HepG2 (cell line): ENCODE results near the gene PXMP4. TPM values are rescaled to one million over a fixed set of nuclear protein-coding genes. Genes with fewer than 3 reads are reported as not detected.

ENCODE experiments used
- ARHGAP35 ChIP-seq: sonication (generic); formaldehyde crosslinking; IDR thresholded peaks from 2 replicates; pipeline ENCODE4 v1.9.0; 2022; ENCODE audit warnings: mild to moderate bottlenecking, inconsistent platforms, moderate library complexity, missing genetic modification reagents, borderline replicate concordance
- ATF7 ChIP-seq, 2 experiments: fragments of 450-650 bp in 1 of 2; sonication (generic) in 1 of 2; formaldehyde crosslinking in 1 of 2; IDR thresholded peaks; 2 replicates each; pipeline versions ENCODE4 v1.4.0 to v1.6.1; 2016 to 2020; ENCODE audit warnings: antibody characterized with exemption in 1 of 2, mild to moderate bottlenecking in 1 of 2, missing genetic modification reagents in 1 of 2
- CENPX ChIP-seq: sonication (generic); formaldehyde crosslinking; IDR thresholded peaks from 2 replicates; pipeline ENCODE4 v1.9.0; 2021; ENCODE audit warnings: mild to moderate bottlenecking, missing genetic modification reagents, moderate library complexity
- DNMT1 ChIP-seq: sonication (generic); formaldehyde crosslinking; IDR thresholded peaks from 2 replicates; pipeline ENCODE4 v1.5.1; 2020; ENCODE audit warnings: mild to moderate bottlenecking, missing genetic modification reagents
- FLYWCH1 ChIP-seq: sonication (generic); formaldehyde crosslinking; IDR thresholded peaks from 2 replicates; pipeline ENCODE4 v1.8.1; 2023; ENCODE audit warnings: mild to moderate bottlenecking, missing genetic modification reagents
- HMGA1 ChIP-seq: sonication (generic); formaldehyde crosslinking; conservative IDR thresholded peaks from 2 replicates; pipeline ENCODE4 v1.4.0; 2020; ENCODE audit warnings: missing genetic modification reagents
- IKZF1 ChIP-seq: fragments of 450-650 bp; IDR thresholded peaks from 2 replicates; pipeline ENCODE4 v1.7.1; 2016
- IKZF4 ChIP-seq: sonication (generic); formaldehyde crosslinking; IDR thresholded peaks from 2 replicates; pipeline ENCODE4 v1.5.1; 2020; ENCODE audit warnings: borderline replicate concordance, mild to moderate bottlenecking, low read depth, missing genetic modification reagents; ENCODE audit errors: not compliant biosample characterization
- ISX ChIP-seq: sonication (generic); formaldehyde crosslinking; conservative IDR thresholded peaks from 2 replicates; pipeline ENCODE4 v1.5.0; 2020; ENCODE audit warnings: missing genetic modification reagents
- KDM5A ChIP-seq: fragments of 200-600 bp; sonication (generic); IDR thresholded peaks from 2 replicates; pipeline ENCODE4 v1.7.0; 2018; ENCODE audit warnings: antibody characterized with exemption, mild to moderate bottlenecking, low read length, borderline replicate concordance
- NFE2L2 ChIP-seq: fragments of 150-350 bp; IDR thresholded peaks from 2 replicates; pipeline ENCODE4 v1.6.1; 2014; ENCODE audit warnings: low read length
- NFIC ChIP-seq: IDR thresholded peaks from 2 replicates; pipeline ENCODE4 v1.6.1; 2012; ENCODE audit warnings: mild to moderate bottlenecking, low read length, inconsistent platforms
- RARA ChIP-seq: IDR thresholded peaks from 2 replicates; pipeline ENCODE4 v1.6.1; 2016; ENCODE audit warnings: missing genetic modification reagents, missing compliant biosample characterization
- SNAI1 ChIP-seq: sonication (generic); formaldehyde crosslinking; IDR thresholded peaks from 2 replicates; pipeline ENCODE4 v1.5.0; 2020; ENCODE audit warnings: mild to moderate bottlenecking, missing genetic modification reagents, borderline replicate concordance
- SP4 ChIP-seq: sonication (generic); formaldehyde crosslinking; IDR thresholded peaks from 2 replicates; pipeline ENCODE4 v1.8.1; 2023; ENCODE audit warnings: mild to moderate bottlenecking, missing genetic modification reagents
- XBP1 ChIP-seq: sonication (generic); formaldehyde crosslinking; IDR thresholded peaks from 2 replicates; pipeline ENCODE4 v1.5.0; 2020; ENCODE audit warnings: missing genetic modification reagents
- ZBTB3 ChIP-seq: sonication (generic); formaldehyde crosslinking; IDR thresholded peaks from 2 replicates; pipeline ENCODE4 v1.4.0; 2020; ENCODE audit warnings: low read depth, mild to moderate bottlenecking, moderate library complexity, missing genetic modification reagents, borderline replicate concordance
- ZNF335 ChIP-seq: sonication (generic); formaldehyde crosslinking; IDR thresholded peaks from 2 replicates; pipeline ENCODE4 v1.4.0; 2020; ENCODE audit warnings: missing genetic modification reagents
- ZNF460 ChIP-seq: sonication (generic); formaldehyde crosslinking; IDR thresholded peaks from 2 replicates; pipeline ENCODE4 v1.5.1; 2020; ENCODE audit warnings: missing genetic modification reagents, mild to moderate bottlenecking, borderline replicate concordance
- ZNF550 ChIP-seq: sonication (generic); formaldehyde crosslinking; IDR thresholded peaks from 2 replicates; pipeline ENCODE4 v1.4.0; 2020; ENCODE audit warnings: mild to moderate bottlenecking, missing genetic modification reagents, borderline replicate concordance
- ZNF563 ChIP-seq: sonication (generic); formaldehyde crosslinking; IDR thresholded peaks from 2 replicates; pipeline ENCODE4 v1.8.0; 2022; ENCODE audit warnings: mild to moderate bottlenecking, moderate library complexity, missing genetic modification reagents
- ZNF589 ChIP-seq: sonication (generic); formaldehyde crosslinking; conservative IDR thresholded peaks from 2 replicates; pipeline ENCODE4 v1.8.0; 2022; ENCODE audit warnings: mild to moderate bottlenecking, moderate library complexity, missing genetic modification reagents
- ZNF674 ChIP-seq: sonication (generic); formaldehyde crosslinking; IDR thresholded peaks from 2 replicates; pipeline ENCODE4 v1.5.0; 2020; ENCODE audit warnings: low read depth, mild to moderate bottlenecking, missing genetic modification reagents
- polyA plus RNA-seq, 8 experiments: library from polyadenylated mRNA; depleted of rRNA in 3 of 8; stranded (reverse) in 7 of 8; unstranded in 1 of 8; fragments of >200 nt; fragmentation: Illumina TruSeq in 4 of 8; extraction: Trizol in 4 of 8; gene quantifications; 2 replicates each; pipeline versions ENCODE4 v1.2.1 to v1.2.3, GENCODE V29; 2011 to 2016; ENCODE audit warnings: low read depth in 4 of 8, missing spikeins in 1 of 8, mixed read lengths in 1 of 8; ENCODE audit not compliant: insufficient read depth in 1 of 8
- total RNA-seq, 5 experiments: library from RNA; depleted of rRNA; stranded (reverse); fragments of >200 nt; fragmentation: Illumina TruSeq; extraction: Trizol; gene quantifications; 2 replicates each; pipeline ENCODE4 v1.2.3, GENCODE V29; 2016; ENCODE audit warnings: low read depth in 1 of 5
- TF ChIP-seq, protein P1 (sequence below): sonication (generic); formaldehyde crosslinking; IDR thresholded peaks from 2 replicates; pipeline ENCODE4 v1.5.0; 2020; ENCODE audit warnings: mild to moderate bottlenecking, missing genetic modification reagents
- TF ChIP-seq, protein P2 (sequence below): sonication (generic); formaldehyde crosslinking; IDR thresholded peaks from 2 replicates; pipeline ENCODE4 v1.4.0; 2020; ENCODE audit warnings: mild to moderate bottlenecking, low read depth, missing genetic modification reagents
- TF ChIP-seq, protein P3 (sequence below): sonication (generic); formaldehyde crosslinking; IDR thresholded peaks from 2 replicates; pipeline ENCODE4 v1.8.1; 2023; ENCODE audit warnings: mild to moderate bottlenecking, missing genetic modification reagents

PXMP4 gene
- total and polyA plus RNA-seq, 2 of the 13 experiments (the other 11 are each of a cell fraction or from before 2014, with no cell fraction given), result not detected

DNA sequence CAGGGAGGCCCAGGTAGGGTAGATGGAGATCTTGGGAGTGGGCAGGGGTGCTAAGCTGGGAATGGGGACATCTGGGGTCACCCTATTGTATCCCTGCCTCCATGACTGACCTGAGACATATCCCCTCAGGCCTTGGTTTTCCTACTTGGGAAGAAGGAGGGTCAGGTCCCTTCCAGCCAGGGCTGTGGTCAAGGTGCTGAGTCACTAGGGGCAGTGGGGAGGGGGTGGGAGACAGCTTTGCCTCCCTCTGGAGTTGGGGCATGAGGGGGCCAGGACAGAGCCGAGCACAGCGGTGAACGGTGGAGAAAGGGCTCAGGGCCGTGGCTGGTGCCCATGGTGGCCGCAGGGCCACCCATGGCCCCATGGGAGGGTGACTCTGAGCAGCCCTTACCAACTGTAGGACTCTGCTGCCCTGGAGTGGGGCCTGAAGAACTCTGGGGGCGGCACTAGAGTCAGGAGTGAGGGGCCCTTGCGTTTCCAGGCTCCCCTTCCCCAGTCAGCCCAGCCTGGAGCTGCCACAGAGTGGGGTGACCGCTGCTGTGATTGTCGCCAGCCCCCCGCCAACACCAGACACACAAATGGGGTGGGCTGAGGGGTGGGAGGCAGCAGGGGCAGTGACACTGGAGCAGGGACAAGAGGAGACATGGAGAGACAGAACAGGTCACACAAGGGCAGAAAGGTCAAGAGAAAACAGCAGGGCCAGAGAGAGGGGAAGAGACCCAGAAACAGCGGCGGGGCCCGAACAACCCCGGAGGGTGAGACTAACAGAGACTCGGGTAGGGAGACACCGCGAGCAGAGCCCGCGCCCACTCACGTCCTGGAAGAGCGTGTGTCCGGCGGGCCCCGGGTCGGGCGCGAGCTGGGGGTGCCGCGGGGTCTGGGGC is 46.5 kb downstream of the PXMP4 start (continued):
- TF ChIP-seq CENPX (no peak), ISX (CRISPR knock-in tag) (no peak), SNAI1 (CRISPR knock-in tag) (no peak; the same call in 1 of the 2 replicates), ZNF674 (CRISPR knock-in tag) (no peak), NFE2L2 (no peak), ZBTB3 (CRISPR knock-in tag) (no peak), ZNF589 (CRISPR knock-in tag) (no peak), RARA (CRISPR knock-in tag) (no peak), ZNF335 (CRISPR knock-in tag) (0 out of 2 replicates have a peak, but pooled peaks have one; percentile 23), ZNF460 (CRISPR knock-in tag) (no peak), ZNF550 (CRISPR knock-in tag) (no peak), SP4 (no peak), IKZF4 (CRISPR knock-in tag) (no peak), HMGA1 (CRISPR knock-in tag) (no peak), XBP1 (no peak), FLYWCH1 (CRISPR knock-in tag) (no peak), IKZF1 (no peak), KDM5A (peak; percentile 41; the same call in 1 of the 2 replicates), ATF7 (IDR thresholded peaks at IDR 0.05) (no peak), ATF7 (CRISPR knock-in tag; IDR thresholded peaks at IDR 0.05) (no peak), DNMT1 (CRISPR knock-in tag) (no peak; the same call in 1 of the 2 replicates), NFIC (no peak), ARHGAP35 (CRISPR knock-in tag) (0 out of 2 replicates have a peak, but pooled peaks have one; percentile 43), ZNF563 (CRISPR knock-in tag) (peak; percentile 70)
- TF ChIP-seq, protein P1, sequence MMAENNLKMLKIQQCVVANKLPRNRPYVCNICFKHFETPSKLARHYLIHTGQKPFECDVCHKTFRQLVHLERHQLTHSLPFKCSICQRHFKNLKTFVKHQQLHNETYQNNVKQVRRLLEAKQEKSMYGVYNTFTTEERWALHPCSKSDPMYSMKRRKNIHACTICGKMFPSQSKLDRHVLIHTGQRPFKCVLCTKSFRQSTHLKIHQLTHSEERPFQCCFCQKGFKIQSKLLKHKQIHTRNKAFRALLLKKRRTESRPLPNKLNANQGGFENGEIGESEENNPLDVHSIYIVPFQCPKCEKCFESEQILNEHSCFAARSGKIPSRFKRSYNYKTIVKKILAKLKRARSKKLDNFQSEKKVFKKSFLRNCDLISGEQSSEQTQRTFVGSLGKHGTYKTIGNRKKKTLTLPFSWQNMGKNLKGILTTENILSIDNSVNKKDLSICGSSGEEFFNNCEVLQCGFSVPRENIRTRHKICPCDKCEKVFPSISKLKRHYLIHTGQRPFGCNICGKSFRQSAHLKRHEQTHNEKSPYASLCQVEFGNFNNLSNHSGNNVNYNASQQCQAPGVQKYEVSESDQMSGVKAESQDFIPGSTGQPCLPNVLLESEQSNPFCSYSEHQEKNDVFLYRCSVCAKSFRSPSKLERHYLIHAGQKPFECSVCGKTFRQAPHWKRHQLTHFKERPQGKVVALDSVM (CRISPR knock-in tag), result no peak
- TF ChIP-seq, protein P2, sequence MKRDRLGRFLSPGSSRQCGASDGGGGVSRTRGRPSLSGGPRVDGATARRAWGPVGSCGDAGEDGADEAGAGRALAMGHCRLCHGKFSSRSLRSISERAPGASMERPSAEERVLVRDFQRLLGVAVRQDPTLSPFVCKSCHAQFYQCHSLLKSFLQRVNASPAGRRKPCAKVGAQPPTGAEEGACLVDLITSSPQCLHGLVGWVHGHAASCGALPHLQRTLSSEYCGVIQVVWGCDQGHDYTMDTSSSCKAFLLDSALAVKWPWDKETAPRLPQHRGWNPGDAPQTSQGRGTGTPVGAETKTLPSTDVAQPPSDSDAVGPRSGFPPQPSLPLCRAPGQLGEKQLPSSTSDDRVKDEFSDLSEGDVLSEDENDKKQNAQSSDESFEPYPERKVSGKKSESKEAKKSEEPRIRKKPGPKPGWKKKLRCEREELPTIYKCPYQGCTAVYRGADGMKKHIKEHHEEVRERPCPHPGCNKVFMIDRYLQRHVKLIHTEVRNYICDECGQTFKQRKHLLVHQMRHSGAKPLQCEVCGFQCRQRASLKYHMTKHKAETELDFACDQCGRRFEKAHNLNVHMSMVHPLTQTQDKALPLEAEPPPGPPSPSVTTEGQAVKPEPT, result no peak
- TF ChIP-seq, protein P3, sequence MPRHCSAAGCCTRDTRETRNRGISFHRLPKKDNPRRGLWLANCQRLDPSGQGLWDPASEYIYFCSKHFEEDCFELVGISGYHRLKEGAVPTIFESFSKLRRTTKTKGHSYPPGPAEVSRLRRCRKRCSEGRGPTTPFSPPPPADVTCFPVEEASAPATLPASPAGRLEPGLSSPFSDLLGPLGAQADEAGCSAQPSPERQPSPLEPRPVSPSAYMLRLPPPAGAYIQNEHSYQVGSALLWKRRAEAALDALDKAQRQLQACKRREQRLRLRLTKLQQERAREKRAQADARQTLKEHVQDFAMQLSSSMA (CRISPR knock-in tag), result no peak
